ENCODE results near the gene GALC.

DNA sequence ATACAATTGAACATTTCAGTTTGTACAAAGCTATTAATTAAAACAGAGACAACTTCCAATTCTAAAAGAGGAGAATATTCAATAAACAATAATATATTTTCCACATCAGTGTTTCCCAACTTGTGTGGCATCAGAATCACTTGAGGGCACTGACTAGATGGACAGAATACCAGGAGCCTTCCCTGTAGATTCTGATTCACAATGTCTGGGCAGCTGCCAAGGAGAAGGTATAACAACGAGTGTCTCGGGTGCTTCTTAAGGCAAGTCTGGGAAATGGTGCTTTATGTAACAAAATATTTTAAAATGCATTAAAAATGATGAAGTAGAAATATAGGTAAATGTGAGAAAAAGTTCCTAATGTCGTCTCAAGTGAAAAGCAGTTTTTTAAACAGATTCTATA is 26.2 kb downstream of the GALC start:
- TF ChIP-seq CTCF (IDR thresholded peaks at IDR 0.05 in 8 of 11, conservative IDR thresholded peaks at IDR 0.05 in 3 of 11), result no peak
- TF ChIP-seq POLR2AphosphoS5 (IDR thresholded peaks at IDR 0.05), result no peak
